H1 (cell line): ENCODE data around the gene ZNF148. TPM values are rescaled to one million over a fixed set of nuclear protein-coding genes. Genes with fewer than 3 reads are reported as not detected.
A peak's percentile ranks its signal among the peaks of the same experiment; 100 is the strongest.

Experiments
- CTCF ChIA-PET: fragments of 300-600 bp; sonication (Branson Sonifier 250); formaldehyde crosslinking; loops from one replicate; lab custom pipeline; 2021; ENCODE audit not compliant: partially characterized antibody; lab: Charles Lee
- POLR2A ChIA-PET: fragments of 300-600 bp; sonication (Branson Sonifier 250); formaldehyde crosslinking; loops from one replicate; lab custom pipeline; 2021; ENCODE audit warnings: inconsistent platforms; ENCODE audit not compliant: partially characterized antibody; lab: Charles Lee
- DNase-seq, 2 experiments: peaks; one replicate each; pipeline versions ENCODE4 v3.0.0 to v3.0.0-alpha.2; 2010 to 2022; ENCODE audit warnings: low spot score in 2 of 2, low read depth in 1 of 2, mixed read lengths in 1 of 2
- FAIRE-seq: peaks from 2 replicates; lab custom pipeline; 2011; peaks lifted over from hg19 to GRCh38; lab: Jason Lieb, UNC
- H2AFZ ChIP-seq: 2 replicates; pipeline ENCODE4 v1.8.1; 2012; ENCODE audit warnings: low read length, inconsistent platforms
- H2AK5ac ChIP-seq: 2 replicates; pipeline ENCODE4 v1.6.1; 2013; ENCODE audit warnings: low read depth, low read length
- H2BK120ac ChIP-seq: replicated peaks from 2 replicates; pipeline ENCODE3; 2013; ENCODE audit warnings: low read depth, low read length, inconsistent platforms
- H2BK12ac ChIP-seq: 2 replicates; pipeline ENCODE4 v1.6.1; 2013; ENCODE audit warnings: low read depth, low read length
- H2BK15ac ChIP-seq: 2 replicates; pipeline ENCODE4 v1.6.1; 2013; ENCODE audit warnings: low read length
- H2BK20ac ChIP-seq: 2 replicates; pipeline ENCODE4 v1.6.1; 2013; ENCODE audit warnings: low read length
- H2BK5ac ChIP-seq: 2 replicates; pipeline ENCODE4 v1.6.1; 2013; ENCODE audit warnings: low read depth, low read length
- H3K14ac ChIP-seq: 2 replicates; pipeline ENCODE4 v1.6.1; 2013; ENCODE audit warnings: inconsistent platforms; ENCODE audit not compliant: insufficient read length
- H3K18ac ChIP-seq: 2 replicates; pipeline ENCODE4 v1.6.1; 2013; ENCODE audit warnings: low read length; ENCODE audit errors: extremely low read depth
- H3K23ac ChIP-seq: 2 replicates; pipeline ENCODE4 v1.6.1; 2013; ENCODE audit warnings: inconsistent platforms; ENCODE audit not compliant: insufficient read length
- H3K23me2 ChIP-seq: 2 replicates; pipeline ENCODE4 v1.6.1; 2013; ENCODE audit warnings: low read depth, low read length
- H3K27ac ChIP-seq: 2 replicates; pipeline ENCODE4 v1.6.1; 2011; ENCODE audit warnings: low read depth, low read length, inconsistent platforms
- H3K27me3 ChIP-seq, 4 experiments: replicated peaks in 1 of 4; 1 replicate in 1 of 4; 2 replicates in 3 of 4; pipeline versions ENCODE4 v1.6.1 to v1.8.1; 2011 to 2013; ENCODE audit warnings: low read length in 3 of 4, mild to moderate bottlenecking in 3 of 4, inconsistent platforms in 2 of 4, mixed read lengths in 2 of 4, moderate library complexity in 1 of 4; ENCODE audit not compliant: control insufficient read depth in 3 of 4, insufficient read depth in 3 of 4; ENCODE audit errors: extremely low read depth in 1 of 4
- H3K36me3 ChIP-seq, 4 experiments: 2 replicates each; pipeline versions ENCODE4 v1.6.1 to v1.8.1; 2011 to 2013; ENCODE audit warnings: mild to moderate bottlenecking in 4 of 4, low read length in 3 of 4, moderate library complexity in 2 of 4, control low read depth in 1 of 4, inconsistent platforms in 1 of 4; ENCODE audit not compliant: insufficient read depth in 4 of 4, control insufficient read depth in 2 of 4
- H3K4ac ChIP-seq: replicated peaks from 2 replicates; pipeline ENCODE3; 2013; ENCODE audit warnings: low read length, low read depth, mixed read lengths, inconsistent platforms; ENCODE audit not compliant: insufficient read length
- H3K4me1 ChIP-seq, 4 experiments: replicated peaks in 1 of 4; 1 replicate in 1 of 4; 2 replicates in 3 of 4; pipeline versions ENCODE4 v1.6.1 to v1.8.1; 2011 to 2013; ENCODE audit warnings: low read length in 3 of 4, inconsistent platforms in 2 of 4, mixed read lengths in 1 of 4; ENCODE audit not compliant: insufficient read depth in 4 of 4, control insufficient read depth in 3 of 4
- H3K4me2 ChIP-seq, 2 experiments: 2 replicates each; pipeline versions ENCODE4 v1.6.1 to v1.8.1; 2011 to 2013; ENCODE audit warnings: low read depth in 2 of 2, low read length in 2 of 2, control low read depth in 1 of 2, inconsistent platforms in 1 of 2, mild to moderate bottlenecking in 1 of 2; ENCODE audit not compliant: insufficient read depth in 1 of 2
- H3K4me3 ChIP-seq, 4 experiments: fragments of 200-600, 300-600 bp in 1 of 4; sonication (generic), shearing (Covaris generic), sonication (Bioruptor Twin) in 1 of 4; 2 replicates each; pipeline versions ENCODE4 v1.5.1 to v1.8.1; 2011 to 2016; ENCODE audit warnings: low read length in 4 of 4, low read depth in 3 of 4, control low read depth in 2 of 4, inconsistent platforms in 2 of 4, mild to moderate bottlenecking in 2 of 4, mixed read lengths in 1 of 4, moderate library complexity in 1 of 4; ENCODE audit not compliant: insufficient read depth in 2 of 4; ENCODE audit errors: extremely low read depth in 1 of 4
- H3K56ac ChIP-seq: replicated peaks from 2 replicates; pipeline ENCODE3; 2013; ENCODE audit warnings: low read depth, mild to moderate bottlenecking, mixed read lengths, low read length, inconsistent platforms; ENCODE audit not compliant: insufficient read length
- H3K79me1 ChIP-seq: 2 replicates; pipeline ENCODE4 v1.6.1; 2013; ENCODE audit warnings: low read depth, low read length, control low read depth
- H3K79me2 ChIP-seq, 2 experiments: 2 replicates each; pipeline versions ENCODE4 v1.6.1 to v1.8.1; 2012 to 2013; ENCODE audit warnings: low read length in 2 of 2, mild to moderate bottlenecking in 2 of 2, inconsistent platforms in 1 of 2; ENCODE audit not compliant: insufficient read depth in 2 of 2, control insufficient read depth in 1 of 2
- H3K9ac ChIP-seq, 4 experiments: replicated peaks in 1 of 4; 1 replicate in 1 of 4; 2 replicates in 3 of 4; pipeline versions ENCODE4 v1.6.1 to v1.8.1; 2011 to 2013; ENCODE audit warnings: low read depth in 3 of 4, low read length in 3 of 4, control low read depth in 2 of 4, mild to moderate bottlenecking in 2 of 4, moderate library complexity in 2 of 4, inconsistent platforms in 1 of 4; ENCODE audit errors: extremely low read depth in 1 of 4
- H3K9me3 ChIP-seq, 2 experiments: 2 replicates each; pipeline versions ENCODE4 v1.6.1 to v1.8.1; 2012 to 2013; ENCODE audit warnings: mild to moderate bottlenecking in 2 of 2, moderate library complexity in 2 of 2, control low read depth in 1 of 2, inconsistent platforms in 1 of 2, low read depth in 1 of 2, low read length in 1 of 2, mixed read lengths in 1 of 2; ENCODE audit not compliant: insufficient read depth in 2 of 2
- H4K20me1 ChIP-seq, 2 experiments: replicated peaks in 1 of 2; 2 replicates each; pipeline versions ENCODE3 to v1.8.1; 2011 to 2013; ENCODE audit warnings: inconsistent platforms in 2 of 2, low read length in 2 of 2, mild to moderate bottlenecking in 1 of 2; ENCODE audit not compliant: insufficient read depth in 2 of 2, control insufficient read depth in 1 of 2
- H4K5ac ChIP-seq: 2 replicates; pipeline ENCODE4 v1.6.1; 2013; ENCODE audit warnings: low read length, low read depth, mixed read lengths, inconsistent platforms; ENCODE audit not compliant: insufficient read length
- H4K8ac ChIP-seq: 2 replicates; pipeline ENCODE4 v1.8.0; 2013; ENCODE audit warnings: mild to moderate bottlenecking, moderate library complexity, low read length, inconsistent platforms; ENCODE audit not compliant: insufficient read depth; ENCODE audit errors: extremely low read depth
- H4K91ac ChIP-seq: replicated peaks from 2 replicates; pipeline ENCODE3; 2013; ENCODE audit warnings: low read length, mixed read lengths, inconsistent platforms; ENCODE audit not compliant: insufficient read length
- EP300 ChIP-seq, 2 experiments: IDR thresholded peaks; 1 replicate in 1 of 2; 2 replicates in 1 of 2; pipeline ENCODE4 v1.6.1; 2011 to 2012; ENCODE audit warnings: low read depth in 2 of 2, low read length in 2 of 2, mild to moderate bottlenecking in 2 of 2, borderline replicate concordance in 1 of 2, inconsistent platforms in 1 of 2, moderate library complexity in 1 of 2
- EZH2 ChIP-seq: fragments of 200-600 bp; sonication (generic); IDR thresholded peaks from 2 replicates; pipeline ENCODE4 v1.7.1; 2012; ENCODE audit warnings: low read depth, mild to moderate bottlenecking, moderate library complexity, low read length, inconsistent platforms; ENCODE audit not compliant: severe bottlenecking
- HDAC2 ChIP-seq, 2 experiments: fragments of 300-600 bp in 1 of 2; sonication (generic) in 1 of 2; IDR thresholded peaks; 2 replicates each; pipeline ENCODE4 v1.6.1; 2011 to 2012; ENCODE audit warnings: low read depth in 2 of 2, low read length in 2 of 2, mild to moderate bottlenecking in 2 of 2, moderate library complexity in 2 of 2, borderline replicate concordance in 1 of 2, inconsistent platforms in 1 of 2
- KDM1A ChIP-seq: fragments of 200-600, 300-600 bp; sonication (generic); IDR thresholded peaks from 2 replicates; pipeline ENCODE4 v1.7.1; 2016; ENCODE audit warnings: mild to moderate bottlenecking, low read length, borderline replicate concordance
- SIN3A ChIP-seq, 2 experiments: IDR thresholded peaks in 1 of 2; conservative IDR thresholded peaks in 1 of 2; 2 replicates each; pipeline ENCODE4 v1.6.1; 2011 to 2012; ENCODE audit warnings: low read length in 2 of 2, improper control_type of control experiment in 1 of 2, low read depth in 1 of 2, mild to moderate bottlenecking in 1 of 2
- WGBS, 2 experiments: shearing (Covaris generic) in 1 of 2; methylation state at CpG; one replicate each; pipeline versions ENCODE4 v1.1.6 to v1.1.7; 2013 to 2015; ENCODE audit warnings: low lambda C conversion rate in 2 of 2, mixed read lengths in 2 of 2, inconsistent platforms in 1 of 2, low coverage in 1 of 2, missing lambda C conversion rate in 1 of 2; ENCODE audit not compliant: insufficient replicate concordance in 2 of 2, insufficient coverage in 1 of 2, insufficient read length in 1 of 2; ENCODE audit errors: extremely low coverage in 1 of 2, missing lambda C conversion rate in 1 of 2; 5-methylcytosine and 5-hydroxymethylcytosine counted together
- polyA plus RNA-seq, 7 experiments: library from polyadenylated mRNA; depleted of rRNA in 3 of 7; stranded (reverse) in 5 of 7; unstranded in 2 of 7; fragments of >200 nt in 5 of 7; fragments of 200-250 nt in 2 of 7; gene quantifications; 1 replicate in 5 of 7; 2 replicates in 1 of 7; 4 replicates in 1 of 7; pipeline versions ENCODE4 v1.2.1 to v1.2.3, GENCODE V29; 2011 to 2013; ENCODE audit warnings: missing spikeins in 2 of 7, mixed read lengths in 2 of 7
- total RNA-seq: library from RNA; stranded (reverse); fragmentation: NEBNext Ultra II Directional; extraction: Animal tissue kit (Norgen Biotek cat#: 25700); gene quantifications from 2 replicates; pipeline ENCODE4 v1.2.1, GENCODE V29; 2021

The ZNF148 gene
- total and polyA plus RNA-seq, 2 of the 8 experiments (the other 6 are each of a cell fraction or from before 2014, with no cell fraction given) = 3.7 to 22.6 TPM

DNA sequence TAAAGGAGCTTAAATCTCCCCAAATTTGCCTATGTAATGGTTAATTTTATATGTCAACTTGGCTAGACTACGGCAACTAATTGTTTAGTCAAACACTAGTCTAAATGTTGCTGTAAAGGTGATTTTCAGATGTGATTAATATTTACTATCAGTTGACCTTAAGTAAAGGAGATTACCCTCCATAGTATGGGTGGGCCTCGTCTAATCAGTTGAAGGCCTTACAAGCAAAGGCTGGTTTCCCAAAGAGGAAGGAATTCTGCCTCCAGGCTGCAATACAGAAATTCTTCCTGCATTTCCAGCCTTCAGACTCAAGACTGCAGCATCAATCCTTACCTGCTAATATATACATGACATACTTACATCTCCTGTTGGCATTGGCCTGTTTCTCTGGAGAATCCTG is 186.2 kb downstream of the ZNF148 start:
- Histone ChIP-seq H3K4me3 (no peak overlapping the region), H2BK15ac (no peak overlapping the region), H4K5ac (no peak overlapping the region), H3K18ac (no peak overlapping the region)
- DNase-seq = peak in 1 of 2 experiments; percentile 26
- 84% methylated on average over 2 of the region's 2 CpGs; no CpG with 5 or more reads in 1 of the 2 experiments for WGBS, 2 experiments
- TF ChIP-seq HDAC2 (IDR thresholded peaks at IDR 0.05; ENCODE audit: borderline replicate concordance in 1 of 2, low read depth in 2 of 2, low read length in 2 of 2) (peak in 1 of 2 experiments; percentile 39; a peak in 1 of 4 replicates), SIN3A (conservative IDR thresholded peaks at IDR 0.05 in 1 of 2, IDR thresholded peaks at IDR 0.05 in 1 of 2; ENCODE audit: low read depth in 1 of 2, low read length in 2 of 2) (no peak), EZH2 (no peak), KDM1A (peak; percentile 80; the same call in 1 of the 2 replicates), EP300 (IDR thresholded peaks at IDR 0.05; ENCODE audit: borderline replicate concordance in 1 of 2, low read depth in 2 of 2, low read length in 2 of 2) (no peak)
- TF ChIP-seq, all 59 proteins: peak for 2
- Histone ChIP-seq H2AFZ (no peak overlapping the region), H4K8ac (no peak overlapping the region), H2BK120ac (no peak overlapping the region), H3K4me1 (peaks cover 3 to 16% (median 10%) of the 10 kb centered on the region in 4 experiments), H3K56ac (no peak overlapping the region), H4K91ac (no peak overlapping the region), H2BK20ac (no peak overlapping the region), H3K23ac (no peak overlapping the region), H4K20me1 (no peaks in the 10 kb centered on the region), H3K4me2 (no peak overlapping the region), H3K9ac (no peak overlapping the region), H3K23me2 (no peaks in the 10 kb centered on the region), H3K9me3 (no peaks in the 10 kb centered on the region; a peak in 1 of 4 replicates), H3K36me3 (peaks cover 0 to 10% (median 2%) of the 10 kb centered on the region in 4 experiments; a peak in 3 of 8 replicates), H3K14ac (no peak overlapping the region), H3K4ac (no peak overlapping the region), H2BK5ac (no peak overlapping the region), H3K79me1 (no peaks in the 10 kb centered on the region), H3K27ac (no peak overlapping the region), H3K27me3 (no peaks in the 10 kb centered on the region), H3K79me2 (no peaks in the 10 kb centered on the region), H2BK12ac (no peak overlapping the region), H2AK5ac (no peak overlapping the region)
- POLR2A ChIA-PET = no interaction called here
- CTCF ChIA-PET = interaction anchor here (0.6 to 3.9 kb wide), 8 partner anchors 9 to 192 kb away, joined by 3 to 16 read pairs (median 3); no protein-coding TSS in a partner anchor
- no peak for FAIRE-seq
